ENCODE measurements around the gene WFDC12. TPM values are rescaled to one million over a fixed set of nuclear protein-coding genes. Genes with fewer than 3 reads are reported as not detected.
"Not testable (repeated sequence)": the region's sequence is repeated elsewhere in the genome, so short reads cannot be mapped to it uniquely, and the experiment has no call there.

Gene WFDC12, protein sequence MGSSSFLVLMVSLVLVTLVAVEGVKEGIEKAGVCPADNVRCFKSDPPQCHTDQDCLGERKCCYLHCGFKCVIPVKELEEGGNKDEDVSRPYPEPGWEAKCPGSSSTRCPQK
- polyA plus RNA-seq (2013, experiment 1 of 2; ENCODE audit: insufficient read length): not detected
- polyA plus RNA-seq (2013, experiment 2 of 2; ENCODE audit: insufficient read length): not detected

- DNase-seq: no peak
Measured at GRCh38 chr20:45124365-45124764, at the start of gene WFDC12. WFDC12 (minus strand) TSS chr20:45124465; CDS start chr20:45124447, 18 bp downstream.

DNA sequence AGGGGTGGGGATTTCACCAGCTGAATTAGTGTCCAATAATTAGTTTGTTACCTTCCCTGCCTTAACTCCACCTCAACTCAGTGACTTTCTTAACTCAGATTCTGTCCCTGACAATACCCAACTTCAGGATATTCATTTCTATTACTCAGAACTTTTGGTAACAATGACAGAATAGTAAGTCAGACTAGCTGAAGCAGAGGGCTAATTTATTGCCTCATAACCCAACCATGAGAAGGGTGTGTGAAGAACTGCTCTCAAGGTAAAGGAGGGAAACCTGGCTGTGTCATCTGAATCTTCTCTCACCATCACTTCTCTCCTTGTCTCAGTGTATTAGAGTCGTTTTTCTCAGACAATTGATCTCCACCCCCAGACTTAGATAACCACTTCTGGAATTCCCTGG is 49.3 kb upstream of the WFDC12 start:
- DNase-seq: no peak

- DNase-seq: no peak
Measured at GRCh38 chr20:45164906-45165305, 40.6 kb upstream of the WFDC12 start.

GRCh38 chr20:45163083-45163803 is 39.0 kb upstream of the WFDC12 start:
- no peak for DNase-seq

GRCh38 chr20:45157962-45158361 is 33.7 kb upstream of the WFDC12 start:
- peak; percentile 27 for DNase-seq

GRCh38 chr20:45156713-45157112 is 32.4 kb upstream of the WFDC12 start:
- no peak for DNase-seq

DNA sequence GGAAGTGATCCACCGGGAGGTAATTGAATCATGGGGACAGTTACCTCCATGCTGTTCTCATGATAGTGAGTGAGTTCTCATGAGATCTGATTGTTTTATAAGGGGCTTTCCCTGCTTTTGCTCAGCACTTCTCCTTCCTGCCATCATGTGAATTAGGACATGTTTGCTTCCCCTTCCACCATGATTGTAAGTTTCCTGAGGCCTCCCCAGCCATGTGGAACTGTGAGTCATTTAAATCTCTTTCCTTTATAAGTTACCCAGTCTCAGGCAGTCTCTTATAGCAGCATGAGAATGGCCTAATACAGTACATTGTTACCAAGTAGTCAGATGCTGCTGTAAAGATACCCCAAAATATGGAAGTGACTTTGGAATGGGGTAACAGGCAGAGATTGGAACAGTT is 30.5 kb upstream of the WFDC12 start:
- DNase-seq: not testable (repeated sequence)

GRCh38 chr20:45154183-45154582 is 29.9 kb upstream of the WFDC12 start:
- no peak for DNase-seq

DNA sequence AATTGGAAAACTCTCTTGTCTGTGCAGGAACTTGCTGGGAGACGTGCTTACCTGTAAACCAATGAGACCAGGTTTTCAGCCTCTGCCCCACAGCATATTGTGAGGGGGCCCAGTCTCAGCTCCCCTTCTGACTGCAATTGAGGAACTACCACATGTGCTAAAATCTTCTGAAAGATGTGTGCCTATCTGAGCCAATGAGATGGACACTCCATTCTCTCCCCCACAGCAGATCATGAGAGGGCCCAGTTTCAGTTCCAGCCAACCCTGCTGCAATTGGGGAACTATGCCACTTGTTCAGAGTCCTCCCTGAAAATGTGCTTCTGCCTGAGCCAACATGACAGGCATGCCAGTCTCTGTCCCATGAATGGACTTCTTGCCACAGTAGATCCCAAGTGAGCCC is 29.5 kb upstream of the WFDC12 start:
- no peak for DNase-seq

DNA sequence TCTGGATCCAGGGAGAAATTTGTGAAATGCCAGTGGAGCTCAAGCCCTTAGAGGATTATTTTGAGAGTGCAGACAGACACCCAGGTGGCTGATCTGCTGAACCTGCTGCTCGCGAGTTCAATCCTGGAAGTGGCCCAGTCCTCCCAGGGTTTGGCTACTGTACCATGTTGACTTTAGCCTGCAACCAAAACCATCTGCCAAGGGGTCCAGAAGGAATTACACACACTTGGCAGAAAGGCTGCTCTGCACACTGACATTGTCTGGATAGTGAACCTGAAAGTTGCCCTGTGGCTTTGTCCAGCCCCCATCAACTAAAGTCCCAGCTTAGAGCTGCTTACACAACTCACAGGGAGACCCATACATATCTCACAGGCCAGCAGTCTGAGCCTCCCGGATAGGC is 28.9 kb upstream of the WFDC12 start:
- no peak for DNase-seq

DNA sequence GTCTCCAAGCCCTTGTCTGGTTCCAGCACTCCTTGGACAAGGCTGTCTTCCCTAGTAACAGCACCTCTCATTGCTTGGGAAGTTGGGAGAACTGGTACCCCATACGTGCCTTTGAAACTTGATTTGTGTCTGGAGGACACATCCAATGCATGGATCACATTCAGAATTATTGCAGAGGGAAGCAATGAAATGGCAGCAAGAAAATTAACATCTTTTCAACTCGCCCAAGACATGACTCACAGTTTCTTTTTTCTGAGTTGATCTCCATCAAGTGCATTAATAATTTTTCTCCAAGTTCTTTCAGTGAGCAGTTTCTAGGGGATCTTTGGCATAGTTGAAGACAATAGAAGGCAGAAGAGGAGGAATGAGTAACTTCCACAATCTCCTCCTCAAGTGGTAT is 28.1 kb upstream of the WFDC12 start:
- DNase-seq: no peak

- no peak for DNase-seq
Measured at GRCh38 chr20:45149062-45149461, 24.8 kb upstream of the WFDC12 start.

- DNase-seq: no peak
Measured at GRCh38 chr20:45140836-45141235, 16.6 kb upstream of the WFDC12 start.

DNA sequence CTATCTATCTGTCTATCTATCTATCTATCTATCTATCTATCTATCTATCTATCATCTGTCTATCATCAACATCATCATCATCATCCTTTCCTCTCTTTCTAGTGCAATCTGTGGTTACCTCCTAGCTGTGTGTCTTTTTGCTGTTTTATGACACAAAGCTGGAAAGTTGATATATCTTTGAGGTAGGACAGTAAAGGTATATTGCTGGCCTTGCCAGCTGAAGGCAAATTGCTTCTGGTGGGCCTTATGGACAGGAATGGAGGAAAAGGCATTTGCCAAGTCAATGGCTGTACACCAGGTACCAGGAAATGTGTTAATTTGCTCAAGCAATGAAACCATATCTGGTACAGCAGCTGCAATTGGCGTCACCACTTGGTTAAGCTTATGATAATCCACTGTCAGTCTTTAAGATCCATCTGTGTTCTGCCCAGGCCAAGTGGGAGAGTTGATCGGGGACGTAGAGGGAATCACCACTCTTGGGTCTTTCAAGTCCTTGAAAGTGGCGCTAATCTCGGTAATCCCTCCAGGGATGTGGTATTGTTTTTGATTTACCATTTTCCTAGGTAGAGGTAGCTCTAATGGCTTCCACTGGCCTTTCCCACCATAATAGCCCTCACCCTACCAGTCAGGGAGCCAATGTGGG is 15.6 kb upstream of the WFDC12 start:
- not testable (repeated sequence) for DNase-seq

DNA sequence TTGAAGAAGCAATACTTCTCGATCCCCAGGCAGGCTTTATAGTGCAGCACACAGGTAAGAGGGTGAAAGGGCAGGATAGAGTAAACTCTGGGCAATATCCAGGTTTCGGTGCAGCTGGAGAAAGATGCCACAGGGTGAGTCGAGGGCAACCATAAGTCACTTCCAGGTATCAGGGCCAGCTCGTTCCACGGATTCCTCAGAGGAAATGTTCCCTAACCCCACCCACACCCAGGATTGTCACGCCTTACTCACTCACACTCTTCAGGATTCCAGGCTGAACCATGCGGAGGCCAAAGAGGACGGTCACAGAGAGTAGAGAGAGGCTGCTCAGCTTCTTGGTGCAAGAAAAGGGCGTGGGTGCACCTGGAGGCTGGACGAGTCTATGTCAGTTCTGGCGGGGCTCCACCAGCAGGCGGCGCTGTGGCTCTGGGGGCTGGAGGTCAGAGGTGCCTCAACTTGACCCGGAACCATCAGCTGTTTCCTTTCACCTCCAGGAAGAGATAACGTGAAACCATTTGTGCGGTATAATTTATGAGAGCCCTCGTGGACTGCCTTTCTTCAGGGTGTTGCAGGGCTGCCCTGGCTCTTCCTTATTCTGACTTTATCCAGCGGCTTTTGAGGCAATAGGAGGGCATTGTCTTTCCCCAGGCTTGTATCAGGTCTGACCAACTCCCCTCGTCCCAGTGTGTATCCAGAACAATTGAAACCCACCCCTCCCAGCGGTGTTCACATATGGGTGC is 14.5 kb upstream of the WFDC12 start:
- DNase-seq: no peak

GRCh38 chr20:45136911-45137310 is 12.6 kb upstream of the WFDC12 start:
- DNase-seq: no peak

- no peak for DNase-seq
Measured at GRCh38 chr20:45128099-45128498, 3.8 kb upstream of the WFDC12 start.

GRCh38 chr20:45121388-45121787 is 2.9 kb downstream of the WFDC12 start:
- DNase-seq: no peak

GRCh38 chr20:45119556-45120266 is 4.6 kb downstream of the WFDC12 start:
- DNase-seq: no peak

DNA sequence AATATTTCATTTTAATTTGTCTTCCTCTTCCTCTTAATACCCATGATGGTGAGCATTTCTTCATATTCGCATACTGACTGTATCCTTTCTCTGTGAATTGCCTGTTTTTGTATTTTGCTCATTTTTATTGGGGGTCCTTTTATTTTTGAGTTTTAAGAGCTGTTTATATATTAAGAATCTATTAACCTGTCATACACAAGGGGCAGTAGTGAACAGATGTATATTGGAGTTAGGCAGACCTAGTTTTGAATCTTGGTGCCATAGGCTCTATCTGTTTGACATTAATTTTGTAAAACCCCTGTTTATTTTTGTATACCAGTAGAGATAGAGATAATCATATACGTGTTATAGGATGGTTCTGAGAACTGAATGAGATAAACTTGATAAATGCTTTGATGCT is 6.2 kb downstream of the WFDC12 start:
- no peak for DNase-seq

DNA sequence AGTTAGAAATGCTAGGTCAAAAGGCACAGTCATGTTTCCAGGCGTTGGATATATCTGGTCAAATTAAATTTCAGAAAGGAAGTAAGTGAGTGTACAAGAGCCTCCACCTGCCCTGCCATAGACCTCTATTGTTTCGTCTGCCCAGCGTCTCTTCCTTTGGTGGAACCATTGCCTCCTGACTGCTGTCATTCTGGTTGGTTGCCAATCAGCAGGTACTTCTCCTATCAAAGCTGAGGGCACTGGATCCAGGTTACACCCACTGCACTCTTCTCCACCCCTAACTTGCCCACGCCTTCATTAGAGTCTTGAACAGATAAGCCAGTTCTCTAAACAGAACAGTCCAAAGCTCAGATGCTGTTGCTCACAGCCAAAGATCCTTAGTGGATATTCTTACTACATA is 6.7 kb downstream of the WFDC12 start:
- no peak for DNase-seq

DNA sequence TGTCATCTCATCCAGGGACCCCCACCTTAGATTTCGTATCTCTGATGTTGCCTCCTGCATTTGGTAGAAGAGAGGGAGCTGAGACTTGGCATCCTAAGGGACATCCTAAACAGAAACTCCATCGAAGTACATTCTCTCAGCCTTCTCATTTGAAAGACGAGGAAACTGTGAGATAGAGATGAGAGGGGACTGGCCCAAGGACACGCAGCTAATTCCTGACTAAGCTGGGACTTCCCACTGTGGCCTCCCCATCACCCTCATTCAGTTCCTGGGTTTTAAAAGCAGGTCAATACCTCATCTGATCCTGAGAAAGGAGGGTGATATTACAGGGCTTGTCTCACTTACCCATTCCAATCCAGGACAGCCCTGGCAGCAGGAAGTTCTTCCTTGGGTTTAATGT is 8.4 kb downstream of the WFDC12 start:
- DNase-seq: no peak

DNA sequence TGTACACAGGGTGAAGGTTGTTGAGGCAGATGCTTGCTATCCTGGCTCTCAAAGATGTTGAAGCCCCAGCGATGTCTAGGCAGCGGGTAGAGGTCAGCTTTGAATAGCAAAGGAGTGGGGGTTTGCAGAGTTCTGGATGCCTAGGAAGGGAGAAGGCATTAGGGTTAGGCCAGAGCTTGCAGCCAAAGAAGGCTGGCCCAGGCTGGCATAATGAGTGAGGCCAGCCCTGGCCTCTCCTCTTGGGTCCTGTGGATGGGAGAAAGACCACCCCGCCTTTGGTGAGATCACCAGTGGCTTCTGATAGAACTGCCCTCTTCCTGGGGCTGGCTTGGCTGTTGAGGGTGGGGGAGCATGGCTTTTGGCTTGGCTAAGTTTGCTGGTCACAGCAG is 8.9 kb downstream of the WFDC12 start:
- no peak for DNase-seq

All from fibroblast of skin of back (primary cell).